Loucy (cell line): ENCODE results near the gene PFN1.

ENCODE experiments used
- H2AFZ ChIP-seq: fragments of 200-600 bp; sonication (generic); 2 replicates; pipeline ENCODE4 v1.6.0; 2016; ENCODE audit warnings: antibody characterized with exemption, mild to moderate bottlenecking, low read length, moderate library complexity
- H3F3A ChIP-seq: fragments of 200-600 bp; 2 replicates; pipeline ENCODE4 v1.6.0; 2016; ENCODE audit warnings: antibody characterized with exemption, low read depth, mild to moderate bottlenecking
- H3K27me3 ChIP-seq: fragments of 200-600 bp; sonication (generic); 2 replicates; pipeline ENCODE4 v1.6.1; 2014; ENCODE audit warnings: low read length, mild to moderate bottlenecking; ENCODE audit not compliant: insufficient read depth, poor library complexity, severe bottlenecking
- H3K36me3 ChIP-seq: fragments of 200-600 bp; sonication (generic); 2 replicates; pipeline ENCODE4 v1.6.1; 2016; ENCODE audit warnings: low read length; ENCODE audit not compliant: insufficient read depth
- H3K4me1 ChIP-seq: fragments of 200-600 bp; sonication (generic); 2 replicates; pipeline ENCODE4 v1.5.1; 2014; ENCODE audit warnings: low read length, mild to moderate bottlenecking; ENCODE audit not compliant: insufficient read depth, poor library complexity, severe bottlenecking
- H3K4me2 ChIP-seq: fragments of 200-600 bp; sonication (generic); 2 replicates; pipeline ENCODE4 v1.6.0; 2014; ENCODE audit warnings: antibody characterized with exemption, low read length, low read depth, mild to moderate bottlenecking; ENCODE audit not compliant: poor library complexity, severe bottlenecking
- H3K4me3 ChIP-seq: fragments of 200-600 bp; sonication (generic); 2 replicates; pipeline ENCODE4 v1.5.1; 2014; ENCODE audit warnings: low read length, mild to moderate bottlenecking, mixed read lengths; ENCODE audit not compliant: poor library complexity, severe bottlenecking
- H3K79me2 ChIP-seq: fragments of 200-600 bp; sonication (generic); 2 replicates; pipeline ENCODE4 v1.6.1; 2014; ENCODE audit warnings: low read length; ENCODE audit not compliant: insufficient read depth
- H3K9ac ChIP-seq: fragments of 200-600 bp; sonication (generic); 2 replicates; pipeline ENCODE4 v1.6.0; 2014; ENCODE audit warnings: mild to moderate bottlenecking, low read depth, low read length, moderate library complexity; ENCODE audit not compliant: poor library complexity, severe bottlenecking
- H3K9me2 ChIP-seq: fragments of 200-600 bp; sonication (generic); replicated peaks from 2 replicates; pipeline ENCODE4 v1.6.1; 2016; ENCODE audit warnings: low read depth, low read length, mixed read lengths
- H3K9me3 ChIP-seq: fragments of 200-600 bp; sonication (generic); 2 replicates; pipeline ENCODE4 v1.6.1; 2014; ENCODE audit warnings: mild to moderate bottlenecking, antibody characterized with exemption, low read length, low read depth; ENCODE audit not compliant: insufficient read depth
- H4K20me1 ChIP-seq: fragments of 200-600 bp; sonication (generic); 2 replicates; pipeline ENCODE4 v1.6.0; 2014; ENCODE audit warnings: antibody characterized with exemption, low read length, mild to moderate bottlenecking; ENCODE audit not compliant: insufficient read depth, poor library complexity, severe bottlenecking
- CTCF ChIP-seq: fragments of 200-600 bp; sonication (generic); conservative IDR thresholded peaks from 2 replicates; pipeline ENCODE4 v1.5.1; 2014; ENCODE audit warnings: mild to moderate bottlenecking, antibody characterized with exemption, low read length
- EZH2phosphoT487 ChIP-seq: fragments of 200-600 bp; IDR thresholded peaks from 2 replicates; pipeline ENCODE4 v1.6.1; 2018; ENCODE audit warnings: antibody characterized with exemption, mild to moderate bottlenecking, moderate library complexity, borderline replicate concordance

The PFN1 gene

GRCh38 chr17:4978726-4979125, 30.4 kb upstream of the PFN1 start:
- TF ChIP-seq EZH2phosphoT487 (no peak), CTCF (no peak)
- H3F3A ChIP-seq = no peaks in the 10 kb centered on the region
- H3K36me3 ChIP-seq = peaks cover 8% of the 10 kb centered on the region; the same call in 1 of the 2 replicates
- H3K9me3 ChIP-seq = no peaks in the 10 kb centered on the region
- peaks cover 5% of the 10 kb centered on the region for H3K4me1 ChIP-seq
- H3K9ac ChIP-seq = no peak overlapping the region
- H3K79me2 ChIP-seq = no peaks in the 10 kb centered on the region
- H4K20me1 ChIP-seq = no peaks in the 10 kb centered on the region
- no peaks in the 10 kb centered on the region for H3K27me3 ChIP-seq
- H3K9me2 ChIP-seq = no peaks in the 10 kb centered on the region
- H2AFZ ChIP-seq = no peak overlapping the region
- H3K4me2 ChIP-seq = no peak overlapping the region
- H3K4me3 ChIP-seq = no peak overlapping the region

- Histone ChIP-seq H2AFZ (no peak overlapping the region), H3K4me2 (no peak overlapping the region), H3K4me3 (no peak overlapping the region), H3F3A (no peaks in the 10 kb centered on the region), H3K36me3 (peaks cover 3% of the 10 kb centered on the region; the same call in 1 of the 2 replicates), H3K79me2 (peaks cover 6% of the 10 kb centered on the region; the same call in 1 of the 2 replicates), H3K9ac (no peak overlapping the region), H3K9me3 (no peaks in the 10 kb centered on the region), H3K27me3 (no peaks in the 10 kb centered on the region), H3K4me1 (peaks cover 8% of the 10 kb centered on the region), H3K9me2 (no peaks in the 10 kb centered on the region), H4K20me1 (no peaks in the 10 kb centered on the region)
- TF ChIP-seq CTCF (no peak), EZH2phosphoT487 (no peak)
Measured at GRCh38 chr17:4974115-4974670, 25.9 kb upstream of the PFN1 start.

GRCh38 chr17:4973256-4974114, 25.2 kb upstream of the PFN1 start:
- Histone ChIP-seq H3K4me3 (no peak overlapping the region), H3K36me3 (peaks cover 3% of the 10 kb centered on the region; the same call in 1 of the 2 replicates), H3K27me3 (no peaks in the 10 kb centered on the region), H3K9me2 (no peaks in the 10 kb centered on the region), H3K79me2 (peaks cover 13% of the 10 kb centered on the region), H4K20me1 (no peaks in the 10 kb centered on the region), H3K4me2 (no peak overlapping the region), H3K9ac (no peak overlapping the region), H3K4me1 (peaks cover 15% of the 10 kb centered on the region), H2AFZ (no peak overlapping the region), H3F3A (no peaks in the 10 kb centered on the region), H3K9me3 (no peaks in the 10 kb centered on the region)
- TF ChIP-seq CTCF = no peak
- no peak for TF ChIP-seq EZH2phosphoT487
